ENCODE results near the gene KYNU. TPM values are rescaled to one million over a fixed set of nuclear protein-coding genes. Genes with fewer than 3 reads are reported as not detected.

The KYNU gene
- total RNA-seq, 1 experiment from 2014 or later: 55.7 TPM

DNA sequence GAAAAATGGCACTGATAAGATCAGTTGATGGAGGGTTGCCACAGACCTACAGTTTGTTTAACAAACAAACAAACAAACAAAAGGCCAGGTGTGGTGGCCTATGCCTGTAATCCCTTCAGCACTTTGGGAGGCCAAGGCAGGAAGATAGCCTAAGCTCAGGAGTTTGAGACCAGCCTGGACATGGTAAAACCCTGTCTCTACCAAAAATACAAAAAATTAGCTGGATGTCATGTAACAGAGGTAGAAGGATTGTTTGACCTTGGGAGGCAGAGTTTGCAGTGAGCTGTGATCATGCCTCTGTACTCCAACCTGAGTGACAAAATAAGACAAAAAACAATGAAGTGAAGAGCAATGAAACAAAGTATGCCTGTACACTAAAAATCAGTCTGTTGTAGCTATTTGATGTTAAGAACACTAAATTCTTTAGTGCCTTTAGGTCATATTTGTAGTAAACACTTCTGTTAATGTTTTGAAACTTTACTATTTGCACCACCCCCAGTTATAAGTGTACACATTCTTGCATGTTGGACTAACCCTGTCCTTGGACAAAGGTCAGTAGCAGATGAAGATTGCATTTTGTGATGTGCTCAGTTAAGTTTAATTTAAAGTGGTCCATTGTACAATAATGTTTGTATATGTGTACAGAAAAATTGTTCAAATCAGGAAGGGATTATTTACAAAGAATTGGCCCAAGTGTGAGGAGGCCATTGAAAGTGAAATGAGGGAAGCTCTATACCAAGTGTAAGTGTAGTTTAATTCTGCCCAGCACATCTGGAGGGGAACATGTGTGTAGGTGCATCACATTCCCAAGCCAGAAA is 73.9 kb downstream of the KYNU start:
- intact Hi-C loops (cut with micrococcal nuclease; ENCODE audit: unreplicated experiment): no loop called here
- CTCF ChIA-PET: no interaction called here
- Histone ChIP-seq H3K4me1 (replicated peaks; ENCODE audit: insufficient read depth) (no peaks in the 10 kb centered on the region), H3K36me3 (ENCODE audit: low read depth) (no peaks in the 10 kb centered on the region), H3K4me2 (no peak overlapping the region), H3K9me3 (ENCODE audit: insufficient read depth, low read depth) (peaks cover 36% of the 10 kb centered on the region), H3F3A (ENCODE audit: insufficient read depth, low read depth) (no peaks in the 10 kb centered on the region), H3K9me2 (ENCODE audit: insufficient read depth) (no peaks in the 10 kb centered on the region), H3K27ac (no peak overlapping the region), H3K4me3 (no peak overlapping the region), H3K79me2 (ENCODE audit: low read depth) (no peaks in the 10 kb centered on the region), H4K20me1 (ENCODE audit: insufficient read depth) (no peaks in the 10 kb centered on the region), H2AFZ (no peak overlapping the region), H3K27me3 (ENCODE audit: insufficient read depth, low read depth) (no peaks in the 10 kb centered on the region)
- BruUV-seq (replicated peaks): no TSS peak
- DNase-seq: no peak
- TF ChIP-seq, protein P1, sequence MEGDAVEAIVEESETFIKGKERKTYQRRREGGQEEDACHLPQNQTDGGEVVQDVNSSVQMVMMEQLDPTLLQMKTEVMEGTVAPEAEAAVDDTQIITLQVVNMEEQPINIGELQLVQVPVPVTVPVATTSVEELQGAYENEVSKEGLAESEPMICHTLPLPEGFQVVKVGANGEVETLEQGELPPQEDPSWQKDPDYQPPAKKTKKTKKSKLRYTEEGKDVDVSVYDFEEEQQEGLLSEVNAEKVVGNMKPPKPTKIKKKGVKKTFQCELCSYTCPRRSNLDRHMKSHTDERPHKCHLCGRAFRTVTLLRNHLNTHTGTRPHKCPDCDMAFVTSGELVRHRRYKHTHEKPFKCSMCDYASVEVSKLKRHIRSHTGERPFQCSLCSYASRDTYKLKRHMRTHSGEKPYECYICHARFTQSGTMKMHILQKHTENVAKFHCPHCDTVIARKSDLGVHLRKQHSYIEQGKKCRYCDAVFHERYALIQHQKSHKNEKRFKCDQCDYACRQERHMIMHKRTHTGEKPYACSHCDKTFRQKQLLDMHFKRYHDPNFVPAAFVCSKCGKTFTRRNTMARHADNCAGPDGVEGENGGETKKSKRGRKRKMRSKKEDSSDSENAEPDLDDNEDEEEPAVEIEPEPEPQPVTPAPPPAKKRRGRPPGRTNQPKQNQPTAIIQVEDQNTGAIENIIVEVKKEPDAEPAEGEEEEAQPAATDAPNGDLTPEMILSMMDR (conservative IDR thresholded peaks at IDR 0.05): no peak
- TF ChIP-seq EZH2 (IDR thresholded peaks at IDR 0.05; ENCODE audit: low read depth): no peak
- POLR2A ChIA-PET (ENCODE audit: unreplicated experiment): no interaction called here

DNA sequence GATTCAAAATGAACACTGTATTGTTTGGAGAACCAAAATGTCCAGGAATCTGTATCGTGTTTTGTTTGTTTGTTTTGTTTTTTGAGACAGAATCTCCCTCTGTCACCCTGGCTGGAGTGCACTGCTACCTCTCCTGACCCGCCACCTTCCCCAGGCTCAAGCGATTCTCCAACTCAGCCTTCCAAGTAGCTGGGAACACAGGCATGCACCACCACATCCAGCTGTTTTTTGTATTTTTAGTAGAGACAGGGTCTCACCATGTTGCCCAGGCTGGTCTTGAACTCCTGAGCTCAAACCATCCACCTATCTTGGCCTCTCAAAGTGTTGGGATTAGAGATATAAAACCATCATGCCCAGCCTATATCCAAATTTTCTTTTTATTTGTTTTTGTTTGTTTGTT is 74.6 kb downstream of the KYNU start:
- POLR2A ChIA-PET (ENCODE audit: unreplicated experiment): no interaction called here
- Histone ChIP-seq H3K36me3 (ENCODE audit: low read depth) (no peaks in the 10 kb centered on the region), H3K4me1 (replicated peaks; ENCODE audit: insufficient read depth) (no peaks in the 10 kb centered on the region), H3F3A (ENCODE audit: insufficient read depth, low read depth) (no peaks in the 10 kb centered on the region), H3K4me2 (no peak overlapping the region), H3K27me3 (ENCODE audit: insufficient read depth, low read depth) (no peaks in the 10 kb centered on the region), H3K9me2 (ENCODE audit: insufficient read depth) (no peaks in the 10 kb centered on the region), H3K4me3 (no peak overlapping the region), H3K79me2 (ENCODE audit: low read depth) (no peaks in the 10 kb centered on the region), H3K27ac (no peak overlapping the region), H3K9me3 (ENCODE audit: insufficient read depth, low read depth) (peaks cover 35% of the 10 kb centered on the region), H2AFZ (no peak overlapping the region), H4K20me1 (ENCODE audit: insufficient read depth) (no peaks in the 10 kb centered on the region)
- DNase-seq: no peak
- CTCF ChIA-PET: no interaction called here
- no TSS peak for BruUV-seq (replicated peaks)
- intact Hi-C loops (cut with micrococcal nuclease; ENCODE audit: unreplicated experiment): no loop called here
- TF ChIP-seq, protein P1 (conservative IDR thresholded peaks at IDR 0.05): no peak
- no peak for TF ChIP-seq EZH2 (IDR thresholded peaks at IDR 0.05; ENCODE audit: low read depth)

DNA sequence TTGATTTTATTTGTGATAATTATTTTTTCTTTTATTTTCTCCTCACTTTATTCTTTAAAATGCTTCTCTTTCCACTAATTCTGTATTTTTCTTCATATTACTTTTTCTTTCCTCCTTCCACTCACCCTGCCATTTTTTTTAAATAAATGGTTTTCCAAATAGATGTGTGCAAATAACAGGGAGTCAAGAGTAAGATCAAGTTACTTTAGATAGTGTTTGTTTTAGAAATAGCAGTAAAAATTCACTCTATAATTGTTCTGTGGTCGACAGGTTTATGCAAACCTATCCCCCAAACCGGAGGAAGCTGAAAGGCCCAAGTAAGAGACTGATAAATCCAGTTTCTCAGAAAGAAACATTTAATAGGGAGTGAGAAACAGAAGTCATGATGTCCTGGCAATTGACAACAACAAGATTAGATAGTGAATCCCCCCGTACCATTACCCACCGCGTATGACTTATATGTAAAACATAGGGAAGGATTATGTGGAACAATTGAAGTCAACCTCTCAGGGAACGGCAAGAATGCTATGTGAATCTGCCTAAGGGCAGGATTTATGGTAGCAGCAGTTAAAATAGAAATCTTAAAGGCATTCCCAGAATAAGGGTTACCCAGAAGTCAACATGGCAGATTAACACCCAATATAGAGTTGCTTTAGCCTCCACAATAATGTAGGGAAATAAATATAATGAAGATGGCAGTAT is 75.5 kb downstream of the KYNU start:
- no peak overlapping the region for H3K4me2 ChIP-seq
- no peaks in the 10 kb centered on the region for H3F3A ChIP-seq (ENCODE audit: insufficient read depth, low read depth)
- H3K27ac ChIP-seq: no peak overlapping the region
- H4K20me1 ChIP-seq (ENCODE audit: insufficient read depth): no peaks in the 10 kb centered on the region
- H3K4me3 ChIP-seq: no peak overlapping the region
- TF ChIP-seq EZH2 (IDR thresholded peaks at IDR 0.05; ENCODE audit: low read depth): no peak
- H3K9me3 ChIP-seq (ENCODE audit: insufficient read depth, low read depth): peaks cover 25% of the 10 kb centered on the region
- ChIA-PET CTCF (no interaction called here), POLR2A (ENCODE audit: unreplicated experiment) (no interaction called here)
- H3K36me3 ChIP-seq (ENCODE audit: low read depth): no peaks in the 10 kb centered on the region
- no peaks in the 10 kb centered on the region for H3K27me3 ChIP-seq (ENCODE audit: insufficient read depth, low read depth)
- H3K79me2 ChIP-seq (ENCODE audit: low read depth): no peaks in the 10 kb centered on the region
- no peak for DNase-seq
- H3K9me2 ChIP-seq (ENCODE audit: insufficient read depth): no peaks in the 10 kb centered on the region
- intact Hi-C loops (cut with micrococcal nuclease; ENCODE audit: unreplicated experiment): no loop called here
- H2AFZ ChIP-seq: no peak overlapping the region
- no TSS peak for BruUV-seq (replicated peaks)
- H3K4me1 ChIP-seq (replicated peaks; ENCODE audit: insufficient read depth): no peaks in the 10 kb centered on the region

All from PC-9 (cell line).